H1 (cell line): ENCODE results near the gene IQCH. TPM values are rescaled to one million over a fixed set of nuclear protein-coding genes. Genes with fewer than 3 reads are reported as not detected.

ENCODE experiments used
- BACH1 ChIP-seq: IDR thresholded peaks from 2 replicates; pipeline ENCODE4 v1.6.1; 2012; ENCODE audit warnings: low read length, improper control_type of control experiment
- CBX5 ChIP-seq: fragments of 300-800, 300-1000 bp; sonication (generic); IDR thresholded peaks from 2 replicates; pipeline ENCODE4 v1.7.1; 2016; ENCODE audit warnings: antibody characterized with exemption, low read length, low read depth
- CBX8 ChIP-seq: fragments of 300-800, 300-1000 bp; sonication (generic); IDR thresholded peaks from 2 replicates; pipeline ENCODE4 v1.7.1; 2016; ENCODE audit warnings: low read depth, low read length, borderline replicate concordance
- CEBPB ChIP-seq: IDR thresholded peaks from 2 replicates; pipeline ENCODE4 v1.6.1; 2012; ENCODE audit warnings: low read depth, low read length
- CTBP2 ChIP-seq: IDR thresholded peaks from 2 replicates; pipeline ENCODE4 v1.7.0; 2011; ENCODE audit warnings: borderline replicate concordance, mild to moderate bottlenecking, moderate library complexity, mixed read lengths, low read length; ENCODE audit not compliant: insufficient read depth, insufficient read length
- EGR1 ChIP-seq: IDR thresholded peaks from 2 replicates; pipeline ENCODE4 v1.6.1; 2011; ENCODE audit warnings: low read depth, low read length, borderline replicate concordance
- GTF2F1 ChIP-seq: IDR thresholded peaks from 2 replicates; pipeline ENCODE4 v1.6.1; 2012; ENCODE audit warnings: low read depth, low read length, improper control_type of control experiment, borderline replicate concordance
- KDM5A ChIP-seq: fragments of 200-600 bp; IDR thresholded peaks from 2 replicates; pipeline ENCODE4 v1.7.1; 2012; ENCODE audit warnings: mild to moderate bottlenecking, low read length, inconsistent platforms, mixed read lengths
- RXRA ChIP-seq: IDR thresholded peaks from 2 replicates; pipeline ENCODE4 v1.6.1; 2011; ENCODE audit warnings: low read depth, mild to moderate bottlenecking, low read length, moderate library complexity; ENCODE audit not compliant: insufficient read depth
- SIRT6 ChIP-seq: IDR thresholded peaks from one replicate; pipeline ENCODE4 v1.7.1; 2012; ENCODE audit warnings: low read length, inconsistent platforms
- SP2 ChIP-seq: IDR thresholded peaks from 2 replicates; pipeline ENCODE4 v1.6.1; 2012; ENCODE audit warnings: mild to moderate bottlenecking, low read length, inconsistent platforms
- TCF12 ChIP-seq: IDR thresholded peaks from 2 replicates; pipeline ENCODE4 v1.6.1; 2011; ENCODE audit warnings: low read depth, mild to moderate bottlenecking, low read length
- YY1 ChIP-seq: IDR thresholded peaks from 2 replicates; pipeline ENCODE4 v1.6.1; 2011; ENCODE audit warnings: low read depth, mild to moderate bottlenecking, low read length
- polyA plus RNA-seq, 7 experiments: library from polyadenylated mRNA; depleted of rRNA in 3 of 7; stranded (reverse) in 5 of 7; unstranded in 2 of 7; fragments of >200 nt in 5 of 7; fragments of 200-250 nt in 2 of 7; gene quantifications; 1 replicate in 5 of 7; 2 replicates in 1 of 7; 4 replicates in 1 of 7; pipeline versions ENCODE4 v1.2.1 to v1.2.3, GENCODE V29; 2011 to 2013; ENCODE audit warnings: missing spikeins in 2 of 7, mixed read lengths in 2 of 7
- total RNA-seq: library from RNA; stranded (reverse); fragmentation: NEBNext Ultra II Directional; extraction: Animal tissue kit (Norgen Biotek cat#: 25700); gene quantifications from 2 replicates; pipeline ENCODE4 v1.2.1, GENCODE V29; 2021

Gene IQCH
- total and polyA plus RNA-seq, 2 of the 8 experiments (the other 6 are each of a cell fraction or from before 2014, with no cell fraction given) = 0.60 to 1.9 TPM

GRCh38 chr15:67319961-67320360 is 65.4 kb downstream of the IQCH start (continued):
- TF ChIP-seq RXRA (no peak), SP2 (no peak), BACH1 (no peak), KDM5A (no peak), EGR1 (no peak), CBX5 (no peak), GTF2F1 (no peak), YY1 (no peak), CEBPB (no peak), TCF12 (no peak), CTBP2 (no peak), SIRT6 (no peak), CBX8 (no peak)
